GM12878 (cell line): Measurements from ENCODE around the gene SMG5. TPM values are rescaled to one million over a fixed set of nuclear protein-coding genes. Genes with fewer than 3 reads are reported as not detected.

Experiments used
- CBX5 ChIP-seq: sonication (generic); IDR thresholded peaks from 2 replicates; pipeline ENCODE4 v1.6.1; 2016; ENCODE audit warnings: low read depth, moderate library complexity, mild to moderate bottlenecking, inconsistent platforms
- JUND ChIP-seq: IDR thresholded peaks from 2 replicates; pipeline ENCODE4 v1.6.1; 2012; ENCODE audit warnings: low read depth, mild to moderate bottlenecking, low read length, improper control_type of control experiment, moderate library complexity
- MEF2B ChIP-seq: fragments of 450-650 bp; IDR thresholded peaks from 2 replicates; pipeline ENCODE4 v1.6.1; 2018; ENCODE audit warnings: mild to moderate bottlenecking, moderate library complexity; ENCODE audit not compliant: partially characterized antibody, poor library complexity, severe bottlenecking
- MTA2 ChIP-seq: fragments of 450-650 bp; IDR thresholded peaks from 2 replicates; pipeline ENCODE4 v1.6.1; 2016; ENCODE audit warnings: low read depth, mild to moderate bottlenecking, moderate library complexity
- NKRF ChIP-seq: fragments of 450-650 bp; conservative IDR thresholded peaks from 2 replicates; pipeline ENCODE4 v1.6.1; 2017; ENCODE audit warnings: mild to moderate bottlenecking, moderate library complexity
- PAX8 ChIP-seq: fragments of 450-650 bp; IDR thresholded peaks from 2 replicates; pipeline ENCODE4 v1.6.1; 2017; ENCODE audit warnings: mild to moderate bottlenecking, moderate library complexity
- POLR2AphosphoS5 ChIP-seq: IDR thresholded peaks from 2 replicates; pipeline ENCODE4 v1.6.1; 2011; ENCODE audit warnings: mild to moderate bottlenecking, low read length, inconsistent platforms
- RAD51 ChIP-seq: fragments of 450-650 bp; IDR thresholded peaks from 2 replicates; pipeline ENCODE4 v1.6.1; 2016; ENCODE audit warnings: moderate library complexity, mild to moderate bottlenecking, inconsistent platforms
- RCOR1 ChIP-seq: conservative IDR thresholded peaks from 2 replicates; pipeline ENCODE4 v1.6.1; 2012; ENCODE audit warnings: low read depth, low read length, improper control_type of control experiment
- SP1 ChIP-seq: IDR thresholded peaks from one replicate; pipeline ENCODE4 v1.6.1; 2011; ENCODE audit warnings: low read depth, low read length
- STAT1 ChIP-seq: fragments of 450-650 bp; conservative IDR thresholded peaks from 2 replicates; pipeline ENCODE4 v1.6.1; 2014; ENCODE audit warnings: antibody characterized with exemption, mild to moderate bottlenecking
- TCF12 ChIP-seq: IDR thresholded peaks from 2 replicates; pipeline ENCODE4 v1.6.1; 2011; ENCODE audit warnings: low read depth, mild to moderate bottlenecking, low read length
- TCF7 ChIP-seq: IDR thresholded peaks from 2 replicates; pipeline ENCODE4 v1.6.1; 2014; ENCODE audit warnings: antibody characterized with exemption, borderline replicate concordance
- polyA plus RNA-seq, 11 experiments: library from polyadenylated mRNA; depleted of rRNA in 4 of 11; unstranded in 6 of 11; stranded (reverse) in 5 of 11; fragments of >200 nt; fragmentation: Nextera tagmentation in 4 of 11; fragmentation: Illumina TruSeq in 1 of 11; extraction: Ambion mirVana in 4 of 11; extraction: Trizol in 1 of 11; gene quantifications; 1 replicate in 1 of 11; 2 replicates in 10 of 11; pipeline versions ENCODE4 v1.2.1 to v1.2.3, GENCODE V29; 2011 to 2016; ENCODE audit warnings: inconsistent platforms in 2 of 11, missing spikeins in 2 of 11, low read depth in 1 of 11
- total RNA-seq, 4 experiments: library from RNA; depleted of rRNA in 3 of 4; stranded (reverse); fragments of >200 nt in 3 of 4; fragmentation: Illumina TruSeq in 1 of 4; extraction: Trizol in 1 of 4; gene quantifications; 2 replicates each; pipeline versions ENCODE4 v1.2.1 to v1.2.3, GENCODE V29; 2013 to 2021
- TF ChIP-seq, protein P1 (sequence below): fragments of 450-650 bp; IDR thresholded peaks from 2 replicates; pipeline ENCODE4 v1.6.1; 2018; ENCODE audit warnings: borderline replicate concordance, mild to moderate bottlenecking; ENCODE audit not compliant: partially characterized antibody
- TF ChIP-seq, protein P2 (sequence below): fragments of 150-350 bp; IDR thresholded peaks from 2 replicates; pipeline ENCODE4 v1.6.1; 2014; ENCODE audit warnings: mild to moderate bottlenecking, low read depth, low read length

SMG5 gene
- total and polyA plus RNA-seq, 10 of the 15 experiments (the other 5 are each of a cell fraction or from before 2014, with no cell fraction given): 0.76 to 61.5 (median 48.8) TPM

- TF ChIP-seq, protein P1, sequence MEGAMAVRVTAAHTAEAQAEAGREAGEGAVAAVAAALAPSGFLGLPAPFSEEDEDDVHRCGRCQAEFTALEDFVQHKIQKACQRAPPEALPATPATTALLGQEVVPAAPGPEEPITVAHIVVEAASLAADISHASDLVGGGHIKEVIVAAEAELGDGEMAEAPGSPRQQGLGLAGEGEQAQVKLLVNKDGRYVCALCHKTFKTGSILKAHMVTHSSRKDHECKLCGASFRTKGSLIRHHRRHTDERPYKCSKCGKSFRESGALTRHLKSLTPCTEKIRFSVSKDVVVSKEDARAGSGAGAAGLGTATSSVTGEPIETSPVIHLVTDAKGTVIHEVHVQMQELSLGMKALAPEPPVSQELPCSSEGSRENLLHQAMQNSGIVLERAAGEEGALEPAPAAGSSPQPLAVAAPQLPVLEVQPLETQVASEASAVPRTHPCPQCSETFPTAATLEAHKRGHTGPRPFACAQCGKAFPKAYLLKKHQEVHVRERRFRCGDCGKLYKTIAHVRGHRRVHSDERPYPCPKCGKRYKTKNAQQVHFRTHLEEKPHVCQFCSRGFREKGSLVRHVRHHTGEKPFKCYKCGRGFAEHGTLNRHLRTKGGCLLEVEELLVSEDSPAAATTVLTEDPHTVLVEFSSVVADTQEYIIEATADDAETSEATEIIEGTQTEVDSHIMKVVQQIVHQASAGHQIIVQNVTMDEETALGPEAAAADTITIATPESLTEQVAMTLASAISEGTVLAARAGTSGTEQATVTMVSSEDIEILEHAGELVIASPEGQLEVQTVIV: no peak
- no peak for TF ChIP-seq RCOR1
- no peak for TF ChIP-seq CBX5
- no peak for TF ChIP-seq SP1
- TF ChIP-seq, protein P2, sequence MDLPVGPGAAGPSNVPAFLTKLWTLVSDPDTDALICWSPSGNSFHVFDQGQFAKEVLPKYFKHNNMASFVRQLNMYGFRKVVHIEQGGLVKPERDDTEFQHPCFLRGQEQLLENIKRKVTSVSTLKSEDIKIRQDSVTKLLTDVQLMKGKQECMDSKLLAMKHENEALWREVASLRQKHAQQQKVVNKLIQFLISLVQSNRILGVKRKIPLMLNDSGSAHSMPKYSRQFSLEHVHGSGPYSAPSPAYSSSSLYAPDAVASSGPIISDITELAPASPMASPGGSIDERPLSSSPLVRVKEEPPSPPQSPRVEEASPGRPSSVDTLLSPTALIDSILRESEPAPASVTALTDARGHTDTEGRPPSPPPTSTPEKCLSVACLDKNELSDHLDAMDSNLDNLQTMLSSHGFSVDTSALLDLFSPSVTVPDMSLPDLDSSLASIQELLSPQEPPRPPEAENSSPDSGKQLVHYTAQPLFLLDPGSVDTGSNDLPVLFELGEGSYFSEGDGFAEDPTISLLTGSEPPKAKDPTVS: no peak
- TF ChIP-seq MTA2: no peak
- TF ChIP-seq STAT1: no peak
- no peak for TF ChIP-seq TCF12
- TF ChIP-seq POLR2AphosphoS5: no peak
- no peak for TF ChIP-seq PAX8
- TF ChIP-seq TCF7: no peak
- no peak for TF ChIP-seq MEF2B
- TF ChIP-seq NKRF: no peak
- TF ChIP-seq RAD51: no peak
- TF ChIP-seq JUND: no peak
- TF ChIP-seq, all 136 proteins: peak for 0
Observed at GRCh38 chr1:156305215-156305614, 22.6 kb upstream of the SMG5 start (continued).
